Activated CD4-positive, alpha-beta T cell treated with anti-CD3 and anti-CD28 coated beads, Interleukin-2, Interleukin-6, amounts not matched to agents 100 ng/mL and 50 ng/mL, durations not matched to agents 16 hours and 8 hours (primary cell): ENCODE data around the gene FHAD1.
"Not testable (repeated sequence)": the region's sequence is repeated elsewhere in the genome, so short reads cannot be mapped to it uniquely, and the experiment has no call there.

Experiments
- DNase-seq: peaks from one replicate; pipeline ENCODE4 v3.0.0-alpha.2; 2020

Gene FHAD1

DNA sequence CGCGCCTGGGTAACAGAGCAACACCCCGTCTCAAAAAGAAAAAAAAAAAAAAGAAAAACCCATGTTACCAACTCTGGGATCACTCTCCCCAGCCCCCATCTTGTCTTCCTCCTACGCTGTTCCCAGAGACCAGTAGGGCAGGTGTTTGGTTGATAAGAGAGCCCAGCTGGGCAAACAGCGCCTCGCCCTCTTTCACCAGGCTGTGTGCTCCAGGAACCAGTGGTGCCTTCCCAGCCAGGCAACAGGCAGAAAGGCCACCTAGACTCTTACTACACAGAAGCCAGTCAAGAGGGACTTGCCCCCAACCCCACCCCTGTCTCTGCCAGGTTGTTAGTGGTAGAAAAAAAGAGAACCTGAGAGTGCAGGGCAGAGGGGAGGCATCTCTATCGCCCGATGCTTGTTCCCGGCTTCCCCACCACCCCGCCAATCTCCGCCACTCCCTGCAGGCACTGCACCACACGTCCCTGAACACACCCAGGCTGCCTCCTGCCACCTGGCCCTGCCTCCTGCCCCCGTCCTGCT is 177.2 kb downstream of the FHAD1 start:
- DNase-seq: no peak

GRCh38 chr1:15424981-15425380 is 178.0 kb downstream of the FHAD1 start:
- no peak for DNase-seq

- no peak for DNase-seq
Observed at GRCh38 chr1:15425521-15425920, 178.5 kb downstream of the FHAD1 start.

DNA sequence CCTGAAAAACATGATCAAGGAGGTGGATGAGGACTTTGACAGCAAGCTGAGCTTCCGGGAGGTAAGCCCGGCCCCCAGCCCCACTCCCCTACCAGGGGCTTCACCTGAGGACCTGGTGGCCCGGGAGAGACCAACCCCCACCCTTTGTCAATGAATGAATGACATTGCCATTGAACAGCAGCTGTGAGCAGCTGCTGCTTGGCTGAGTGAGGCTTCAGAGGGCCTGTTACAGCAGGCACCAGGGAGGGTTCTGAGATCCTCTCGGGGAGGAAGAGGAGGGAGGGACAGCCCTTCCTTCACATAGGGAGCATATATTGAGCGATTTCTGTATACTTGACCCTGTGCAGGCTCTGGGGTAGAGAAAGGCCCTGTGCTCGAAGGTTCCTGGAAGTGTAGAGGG is 178.9 kb downstream of the FHAD1 start:
- DNase-seq: no peak

DNA sequence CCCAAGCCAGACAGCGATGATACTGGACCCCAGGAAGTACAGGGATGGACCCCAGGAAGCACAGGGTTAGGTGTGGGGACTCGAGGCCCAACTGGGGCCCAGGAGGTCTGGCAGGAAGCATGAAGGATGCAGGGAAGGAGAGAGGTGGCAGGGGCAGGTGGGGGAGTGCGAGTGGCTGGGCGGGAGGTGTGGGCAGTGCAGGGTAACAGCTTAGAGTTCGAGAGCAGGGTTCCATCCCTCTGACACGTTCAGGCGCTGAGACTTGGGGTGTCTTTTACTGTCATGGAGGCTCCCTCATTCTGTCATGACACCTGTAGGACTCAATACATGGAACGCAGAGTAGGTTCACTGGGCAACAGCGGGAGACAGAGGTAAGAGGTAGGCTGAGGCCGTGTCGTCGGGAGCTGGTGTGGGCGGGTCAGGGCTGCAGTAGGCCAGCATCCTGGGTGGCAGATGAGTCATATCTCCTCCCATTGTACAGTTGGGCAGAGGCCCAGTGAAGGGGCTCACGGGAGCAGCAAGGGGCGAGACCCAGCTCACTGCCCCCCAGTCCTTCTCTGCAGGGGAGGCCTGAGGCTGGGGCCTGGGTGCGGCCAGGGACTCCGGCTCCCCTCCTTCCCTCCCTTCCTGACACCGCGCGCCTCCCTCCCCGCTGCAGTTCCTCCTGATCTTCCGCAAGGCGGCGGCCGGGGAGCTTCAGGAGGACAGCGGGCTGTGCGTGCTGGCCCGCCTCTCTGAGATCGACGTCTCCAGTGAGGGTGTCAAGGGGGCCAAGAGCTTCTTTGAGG is 179.7 kb downstream of the FHAD1 start:
- DNase-seq: no peak

- DNase-seq: no peak
Observed at GRCh38 chr1:15427280-15427666, 180.2 kb downstream of the FHAD1 start.

GRCh38 chr1:15428252-15428651 is 181.2 kb downstream of the FHAD1 start:
- not testable (repeated sequence) for DNase-seq

GRCh38 chr1:15428815-15429435 is 181.9 kb downstream of the FHAD1 start:
- DNase-seq: no peak

DNA sequence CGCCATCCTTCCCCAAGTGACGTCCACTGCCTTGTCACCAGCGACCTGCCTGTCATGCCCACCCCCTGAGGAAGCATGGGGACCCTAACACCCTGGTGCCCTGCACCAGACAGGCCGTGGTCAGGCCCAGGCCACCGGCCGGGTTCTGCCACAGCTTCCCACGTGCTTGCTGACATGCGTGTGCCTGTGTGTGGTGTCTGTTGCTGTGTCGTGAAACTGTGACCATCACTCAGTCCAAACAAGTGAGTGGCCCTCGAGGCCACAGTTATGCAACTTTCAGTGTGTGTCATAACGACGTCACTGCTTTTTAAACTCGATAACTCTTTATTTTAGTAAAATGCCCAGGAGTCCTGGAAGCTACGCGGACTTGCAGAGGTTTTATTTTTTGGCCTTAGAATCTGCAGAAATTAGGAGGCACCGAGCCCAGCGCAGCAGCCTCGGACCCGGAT is 182.7 kb downstream of the FHAD1 start:
- no peak for DNase-seq

DNA sequence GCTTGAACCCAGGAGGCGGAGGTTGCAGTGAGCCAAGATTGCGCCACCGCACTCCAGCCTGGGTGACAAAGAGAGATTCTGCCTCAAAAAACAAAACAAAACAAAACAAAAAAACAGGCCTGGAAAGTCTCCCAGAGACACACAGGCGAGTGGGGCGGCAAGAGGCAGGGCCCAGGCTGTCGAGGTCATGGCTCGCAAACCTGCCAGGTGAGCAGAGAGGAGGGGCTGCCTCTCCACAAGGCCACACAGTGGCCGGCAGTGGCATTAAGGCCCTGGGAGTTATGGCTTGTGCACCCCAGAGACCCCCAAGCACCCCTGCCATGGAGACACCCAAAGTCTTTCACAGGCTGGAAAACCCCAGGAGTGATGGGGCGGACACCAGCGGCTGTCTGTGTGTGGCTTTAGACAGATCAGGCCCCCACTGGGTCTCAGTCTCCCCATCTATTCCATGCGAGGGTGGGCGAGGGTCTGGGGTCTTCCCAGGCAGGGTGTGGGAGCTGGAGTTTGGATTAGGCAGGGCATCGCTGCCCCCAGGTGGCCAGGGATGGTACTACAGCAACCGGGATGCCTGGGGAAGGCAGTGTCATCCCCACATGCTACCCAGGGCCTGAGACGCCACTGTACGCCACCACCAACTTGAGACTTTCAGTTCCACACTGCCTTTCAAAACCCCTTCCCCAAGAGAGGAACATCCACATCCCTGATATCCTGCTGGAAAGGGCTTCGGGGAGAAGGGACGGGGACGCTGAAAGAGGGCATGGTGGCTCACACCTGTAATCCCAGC is 184.0 kb downstream of the FHAD1 start:
- DNase-seq: peak; percentile 83

GRCh38 chr1:15431571-15431948 is 184.5 kb downstream of the FHAD1 start:
- DNase-seq: no peak

DNA sequence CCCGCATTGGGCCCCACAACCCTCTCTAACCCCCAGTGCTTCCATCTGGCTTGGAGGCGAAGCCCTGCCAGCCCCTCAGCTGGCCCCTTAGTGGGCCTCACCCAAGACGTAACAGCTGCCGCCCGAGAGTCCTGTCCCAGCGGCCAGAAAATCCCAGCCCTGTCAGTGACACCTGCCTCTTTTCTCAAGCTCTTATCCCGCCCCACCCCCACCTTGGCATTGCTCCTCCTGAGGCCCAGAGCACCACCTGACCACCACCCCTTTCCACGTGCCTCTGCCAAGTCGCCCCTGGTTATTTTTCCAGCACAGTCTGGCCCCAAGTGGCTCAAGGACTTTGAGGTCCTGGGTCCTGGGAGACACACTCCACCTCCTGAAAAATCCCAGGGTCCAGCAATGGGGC is 185.3 kb downstream of the FHAD1 start:
- no peak for DNase-seq

DNA sequence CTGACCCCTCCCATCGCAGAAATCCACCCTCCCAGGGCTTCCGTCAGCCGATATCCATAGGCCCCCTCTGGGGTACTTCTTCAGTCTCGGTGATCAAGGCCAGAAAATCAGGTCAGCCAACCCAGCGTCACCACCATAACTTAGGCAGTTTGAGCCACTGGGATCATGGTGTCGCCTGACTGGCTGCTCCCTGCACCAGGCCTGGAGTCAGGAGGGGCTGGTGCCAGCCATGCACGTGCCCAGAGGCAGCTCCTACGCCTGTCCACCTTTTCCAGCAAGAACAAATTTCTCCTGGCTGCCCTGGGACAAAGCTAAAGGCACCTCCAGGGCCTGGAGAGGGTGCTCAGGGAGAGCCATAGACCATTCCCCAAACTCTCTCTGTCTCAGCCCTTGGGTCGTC is 186.4 kb downstream of the FHAD1 start:
- DNase-seq: no peak

- not testable (repeated sequence) for DNase-seq
Observed at GRCh38 chr1:15434739-15435138, 187.7 kb downstream of the FHAD1 start.

GRCh38 chr1:15435239-15436077 is 188.4 kb downstream of the FHAD1 start:
- no peak for DNase-seq

- DNase-seq: no peak
Observed at GRCh38 chr1:15436881-15437442, 189.9 kb downstream of the FHAD1 start.

- no peak for DNase-seq
Observed at GRCh38 chr1:15439325-15439724, 192.3 kb downstream of the FHAD1 start.

- DNase-seq: no peak
Observed at GRCh38 chr1:15440357-15440756, 193.3 kb downstream of the FHAD1 start.

DNA sequence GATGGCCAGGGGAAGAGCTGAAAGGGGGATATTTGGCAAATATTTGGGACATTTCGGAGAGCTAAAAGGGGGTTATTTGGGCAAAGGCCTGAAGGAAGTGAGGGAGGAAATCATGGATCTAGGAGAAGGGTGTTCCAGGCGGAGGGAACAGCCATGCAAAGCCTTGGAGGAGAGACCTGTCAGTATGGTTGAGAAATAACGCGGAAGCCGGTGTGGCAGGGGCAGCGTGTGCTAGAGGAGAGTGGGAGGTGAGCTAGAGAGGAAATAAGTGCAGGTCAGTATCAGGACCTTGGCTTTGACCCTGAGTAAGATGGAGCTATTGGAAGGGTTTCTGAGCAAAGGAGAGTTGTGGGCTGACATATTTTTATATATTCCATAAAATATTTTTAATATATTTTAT is 194.2 kb downstream of the FHAD1 start:
- no peak for DNase-seq

GRCh38 chr1:15442119-15442518 is 195.1 kb downstream of the FHAD1 start:
- no peak for DNase-seq

DNA sequence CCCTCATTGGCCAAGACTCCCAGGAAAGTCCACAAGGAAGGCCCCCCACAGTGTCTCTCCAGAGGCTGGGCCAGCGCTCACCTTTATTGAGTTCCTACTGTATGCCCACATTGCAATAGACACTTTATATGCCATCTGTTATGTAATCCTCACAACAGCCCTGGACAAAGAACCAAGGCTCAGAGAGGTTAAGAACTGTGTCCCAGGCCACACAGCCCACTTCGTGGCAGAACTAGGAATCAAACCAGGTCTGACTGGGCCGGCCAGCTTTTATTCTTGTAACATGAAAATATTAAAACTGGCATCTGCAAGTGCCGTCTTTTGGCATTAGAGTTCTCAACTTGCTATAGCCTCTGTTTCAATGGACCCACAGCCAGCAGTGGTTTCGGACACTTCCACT is 195.7 kb downstream of the FHAD1 start:
- DNase-seq: no peak

DNA sequence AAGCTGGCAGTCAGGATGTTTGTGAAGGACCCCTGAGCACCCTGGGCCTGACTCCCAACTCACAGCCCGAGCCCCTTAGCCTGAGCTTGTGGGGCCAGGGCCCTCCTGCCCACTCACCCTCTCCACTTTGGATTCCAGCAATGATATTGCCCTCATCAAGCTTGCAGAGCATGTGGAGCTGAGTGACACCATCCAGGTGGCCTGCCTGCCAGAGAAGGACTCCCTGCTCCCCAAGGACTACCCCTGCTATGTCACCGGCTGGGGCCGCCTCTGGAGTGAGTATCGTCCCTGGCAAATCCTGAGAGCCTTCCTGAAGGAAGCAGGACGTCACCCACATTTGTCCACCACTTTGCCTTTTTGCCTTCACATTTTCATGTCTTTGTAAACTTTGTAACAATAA is 196.3 kb downstream of the FHAD1 start:
- no peak for DNase-seq
